Spleen (tissue), 7 donors: ENCODE data around the gene OR52K1.

Source experiments
- POLR2A ChIP-seq, 3 donors: fragments of 450-650 bp; IDR thresholded peaks; one replicate each; pipeline ENCODE4 v1.5.1; 2017; ENCODE audit warnings: antibody characterized with exemption in 3 of 3, mild to moderate bottlenecking in 1 of 3
- TF ChIP-seq, protein P1 (sequence below), 11 experiments: fragments of 200-600 bp in 7 of 11; fragments of 450-650 bp in 4 of 11; sonication (generic) in 4 of 11; IDR thresholded peaks in 8 of 11; conservative IDR thresholded peaks in 3 of 11; 1 replicate in 7 of 11; 2 replicates in 4 of 11; pipeline versions ENCODE4 v1.4.0 to v1.8.0; 2016 to 2021; ENCODE audit warnings: antibody characterized with exemption in 11 of 11, inconsistent platforms in 4 of 11, mild to moderate bottlenecking in 1 of 11
- donor health status: DM: no; HTN: no; CAD: no; lungs with moderate emphysema.
- donor health status: DM: no; HTN: no; CAD: no.
- donor health status: DM: no; HTN: no; CAD: no.

DNA sequence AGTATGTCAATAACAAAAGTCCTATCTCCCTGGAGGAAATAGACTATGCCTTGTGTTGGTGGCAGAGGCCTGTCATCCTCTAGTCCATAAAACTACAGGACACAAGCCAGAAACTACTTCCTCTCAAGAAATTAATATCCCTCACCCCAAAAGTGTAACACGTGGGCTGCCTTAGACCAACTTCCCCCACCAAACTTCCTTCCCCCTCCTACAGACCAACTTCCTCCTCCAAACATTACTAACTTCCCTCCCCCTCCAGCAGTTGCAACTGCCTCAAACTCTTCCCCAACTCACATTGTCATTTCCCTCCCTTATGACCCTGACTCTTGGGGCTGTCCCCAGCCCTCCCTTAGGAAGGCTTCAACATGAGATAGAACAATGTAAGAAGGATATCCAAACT lies 27.0 kb upstream of the OR52K1 start:
- no peak for TF ChIP-seq POLR2A (IDR thresholded peaks at IDR 0.05)
- TF ChIP-seq, protein P1, sequence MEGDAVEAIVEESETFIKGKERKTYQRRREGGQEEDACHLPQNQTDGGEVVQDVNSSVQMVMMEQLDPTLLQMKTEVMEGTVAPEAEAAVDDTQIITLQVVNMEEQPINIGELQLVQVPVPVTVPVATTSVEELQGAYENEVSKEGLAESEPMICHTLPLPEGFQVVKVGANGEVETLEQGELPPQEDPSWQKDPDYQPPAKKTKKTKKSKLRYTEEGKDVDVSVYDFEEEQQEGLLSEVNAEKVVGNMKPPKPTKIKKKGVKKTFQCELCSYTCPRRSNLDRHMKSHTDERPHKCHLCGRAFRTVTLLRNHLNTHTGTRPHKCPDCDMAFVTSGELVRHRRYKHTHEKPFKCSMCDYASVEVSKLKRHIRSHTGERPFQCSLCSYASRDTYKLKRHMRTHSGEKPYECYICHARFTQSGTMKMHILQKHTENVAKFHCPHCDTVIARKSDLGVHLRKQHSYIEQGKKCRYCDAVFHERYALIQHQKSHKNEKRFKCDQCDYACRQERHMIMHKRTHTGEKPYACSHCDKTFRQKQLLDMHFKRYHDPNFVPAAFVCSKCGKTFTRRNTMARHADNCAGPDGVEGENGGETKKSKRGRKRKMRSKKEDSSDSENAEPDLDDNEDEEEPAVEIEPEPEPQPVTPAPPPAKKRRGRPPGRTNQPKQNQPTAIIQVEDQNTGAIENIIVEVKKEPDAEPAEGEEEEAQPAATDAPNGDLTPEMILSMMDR (IDR thresholded peaks at IDR 0.05 in 8 of 11, conservative IDR thresholded peaks at IDR 0.05 in 3 of 11), result no peak
